Retinal pigment epithelial cell (primary cell): ENCODE data around the gene AGGF1.

Experiments
- DNase-seq: peaks from one replicate; pipeline ENCODE4 v3.0.0-alpha.2; 2010; ENCODE audit warnings: low read depth
- H3K4me3 ChIP-seq: 2 replicates; pipeline ENCODE4 v1.5.1; 2011; ENCODE audit warnings: mild to moderate bottlenecking, low read length, control low read depth, moderate library complexity
- TF ChIP-seq, protein P1 (sequence below): conservative IDR thresholded peaks from 2 replicates; pipeline ENCODE4 v1.5.1; 2011; ENCODE audit warnings: low read depth, low read length, control low read depth, inconsistent platforms

Gene AGGF1

DNA sequence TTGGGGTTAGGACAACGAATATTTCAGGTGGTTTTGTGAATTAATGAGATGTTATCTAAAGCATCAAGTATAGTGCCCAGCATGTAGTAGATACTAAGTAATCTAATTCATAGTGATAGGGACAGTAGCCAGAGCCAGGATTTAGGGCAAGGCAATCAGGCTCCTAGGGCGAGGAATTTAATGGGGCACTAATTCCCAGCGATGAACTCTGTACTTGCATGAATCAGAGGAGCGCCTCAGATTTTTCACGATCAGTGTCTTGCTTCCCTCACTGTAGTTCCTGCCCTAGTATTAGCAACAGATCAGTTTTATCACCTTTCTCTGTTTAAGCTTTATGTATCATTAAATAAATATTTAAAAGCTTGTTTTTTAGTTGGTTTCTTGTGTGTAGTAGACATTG is 3.1 kb downstream of the AGGF1 start:
- no peak overlapping the region for H3K4me3 ChIP-seq
- no peak for DNase-seq
- TF ChIP-seq, protein P1, sequence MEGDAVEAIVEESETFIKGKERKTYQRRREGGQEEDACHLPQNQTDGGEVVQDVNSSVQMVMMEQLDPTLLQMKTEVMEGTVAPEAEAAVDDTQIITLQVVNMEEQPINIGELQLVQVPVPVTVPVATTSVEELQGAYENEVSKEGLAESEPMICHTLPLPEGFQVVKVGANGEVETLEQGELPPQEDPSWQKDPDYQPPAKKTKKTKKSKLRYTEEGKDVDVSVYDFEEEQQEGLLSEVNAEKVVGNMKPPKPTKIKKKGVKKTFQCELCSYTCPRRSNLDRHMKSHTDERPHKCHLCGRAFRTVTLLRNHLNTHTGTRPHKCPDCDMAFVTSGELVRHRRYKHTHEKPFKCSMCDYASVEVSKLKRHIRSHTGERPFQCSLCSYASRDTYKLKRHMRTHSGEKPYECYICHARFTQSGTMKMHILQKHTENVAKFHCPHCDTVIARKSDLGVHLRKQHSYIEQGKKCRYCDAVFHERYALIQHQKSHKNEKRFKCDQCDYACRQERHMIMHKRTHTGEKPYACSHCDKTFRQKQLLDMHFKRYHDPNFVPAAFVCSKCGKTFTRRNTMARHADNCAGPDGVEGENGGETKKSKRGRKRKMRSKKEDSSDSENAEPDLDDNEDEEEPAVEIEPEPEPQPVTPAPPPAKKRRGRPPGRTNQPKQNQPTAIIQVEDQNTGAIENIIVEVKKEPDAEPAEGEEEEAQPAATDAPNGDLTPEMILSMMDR = no peak

DNA sequence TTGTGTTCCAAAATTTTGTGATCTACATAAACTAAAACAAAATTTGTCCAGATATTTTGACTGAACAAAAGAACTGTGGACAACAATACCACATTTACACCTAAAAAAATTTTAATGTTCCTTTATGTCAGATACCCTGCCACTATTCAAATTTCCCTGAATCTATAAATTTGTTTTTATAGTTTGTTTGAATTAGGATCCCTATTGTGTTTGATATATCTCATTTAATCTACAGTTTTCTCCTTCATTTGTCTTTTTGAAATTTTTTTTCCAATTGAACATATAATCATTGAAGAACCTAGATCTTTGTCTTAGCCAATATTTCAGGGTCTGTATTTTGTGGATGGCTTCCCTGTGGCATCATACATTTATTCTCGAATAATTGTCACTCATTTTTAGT is 5.7 kb downstream of the AGGF1 start:
- TF ChIP-seq, protein P1 = no peak
- no peak for DNase-seq
- no peak overlapping the region for H3K4me3 ChIP-seq

DNA sequence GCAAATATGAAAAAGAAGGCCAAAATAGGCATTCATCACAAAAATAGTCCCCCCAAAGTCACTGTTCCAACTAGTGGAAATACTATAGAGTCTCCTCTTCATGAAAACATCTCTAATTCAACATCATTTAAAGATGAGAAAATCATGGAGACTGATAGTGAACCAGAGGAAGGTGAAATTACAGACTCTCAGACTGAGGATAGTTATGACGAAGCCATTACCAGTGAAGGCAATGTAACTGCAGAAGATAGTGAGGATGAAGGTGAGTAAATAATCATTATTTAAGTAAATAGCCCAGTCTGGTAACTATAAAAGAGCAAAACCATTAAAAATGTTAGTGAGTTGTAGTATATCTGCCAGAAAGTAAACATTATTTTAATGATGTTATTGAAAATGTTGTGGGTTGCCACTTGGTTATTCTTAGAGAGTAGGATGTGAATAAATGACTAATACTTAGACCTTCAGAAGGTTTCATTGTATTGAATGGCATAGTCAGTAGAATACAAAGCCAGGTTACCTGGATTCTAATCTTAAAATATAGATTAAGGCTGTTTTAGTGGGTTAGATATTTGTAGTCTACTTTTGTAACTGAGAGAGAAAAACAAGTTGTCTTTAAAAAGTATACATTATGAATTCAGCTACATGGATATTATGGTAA is 16.3 kb downstream of the AGGF1 start:
- DNase-seq = no peak
- no peak overlapping the region for H3K4me3 ChIP-seq
- TF ChIP-seq, protein P1 = no peak

DNA sequence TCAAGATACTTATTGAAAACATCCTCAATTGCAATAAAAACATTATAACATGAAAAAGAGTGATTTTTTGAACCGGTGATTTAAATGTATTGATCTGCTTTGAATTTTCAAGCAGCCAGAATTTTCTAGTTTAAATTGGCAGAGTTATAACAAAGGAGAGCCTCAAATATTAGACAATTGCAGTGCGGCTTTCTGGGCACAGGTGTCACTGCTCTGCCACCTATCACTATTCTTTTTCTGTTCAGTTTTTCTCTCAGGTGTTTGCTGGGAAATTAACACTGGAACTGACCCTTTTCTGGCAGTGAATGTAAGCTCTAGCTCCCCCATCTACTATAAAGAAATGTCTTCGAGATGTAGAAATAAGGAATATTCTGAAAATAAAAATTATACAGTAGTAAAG is 33.8 kb downstream of the AGGF1 start:
- no peak for DNase-seq
- TF ChIP-seq, protein P1 = no peak
- no peak overlapping the region for H3K4me3 ChIP-seq

DNA sequence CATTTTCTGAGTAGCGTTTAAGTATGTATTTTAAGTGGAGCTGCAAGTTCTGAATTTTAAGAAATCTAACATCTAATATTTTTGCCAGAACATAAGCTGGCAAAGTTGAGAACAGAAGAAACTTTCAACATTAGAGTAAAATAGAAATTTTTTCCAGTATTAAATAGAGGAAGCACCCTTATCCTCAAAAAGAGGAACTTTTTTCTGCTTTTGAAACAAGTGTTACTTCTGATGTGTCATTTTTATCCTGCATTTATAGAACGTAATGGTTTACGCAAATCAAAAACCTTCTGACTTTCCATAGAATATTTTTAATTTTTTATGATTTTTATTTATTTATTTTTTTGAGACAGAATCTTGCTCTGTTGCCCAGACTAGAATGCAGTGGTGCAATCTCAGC is 35.1 kb downstream of the AGGF1 start:
- TF ChIP-seq, protein P1 = no peak
- H3K4me3 ChIP-seq = no peak overlapping the region
- no peak for DNase-seq

DNA sequence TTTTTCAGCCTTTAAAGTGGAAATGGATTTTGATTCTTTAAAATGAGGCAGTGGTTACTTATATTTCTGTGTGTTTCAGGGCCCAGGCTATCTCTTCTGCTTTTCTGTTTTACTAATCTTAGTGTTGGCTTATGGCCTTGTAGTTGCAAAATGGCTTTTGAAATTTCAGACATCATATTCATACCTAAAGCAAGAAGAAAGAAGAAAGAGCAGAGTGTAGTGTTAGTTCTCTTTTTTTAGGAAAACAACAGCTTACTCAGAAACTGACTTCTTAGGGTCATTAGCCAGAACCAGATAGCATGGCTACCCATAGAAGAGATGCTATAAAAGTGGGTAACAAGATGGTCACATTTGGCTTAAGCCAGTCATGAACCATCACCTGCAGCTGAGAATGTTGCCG is 36.0 kb downstream of the AGGF1 start:
- no peak for DNase-seq
- TF ChIP-seq, protein P1 = no peak
- no peak overlapping the region for H3K4me3 ChIP-seq

DNA sequence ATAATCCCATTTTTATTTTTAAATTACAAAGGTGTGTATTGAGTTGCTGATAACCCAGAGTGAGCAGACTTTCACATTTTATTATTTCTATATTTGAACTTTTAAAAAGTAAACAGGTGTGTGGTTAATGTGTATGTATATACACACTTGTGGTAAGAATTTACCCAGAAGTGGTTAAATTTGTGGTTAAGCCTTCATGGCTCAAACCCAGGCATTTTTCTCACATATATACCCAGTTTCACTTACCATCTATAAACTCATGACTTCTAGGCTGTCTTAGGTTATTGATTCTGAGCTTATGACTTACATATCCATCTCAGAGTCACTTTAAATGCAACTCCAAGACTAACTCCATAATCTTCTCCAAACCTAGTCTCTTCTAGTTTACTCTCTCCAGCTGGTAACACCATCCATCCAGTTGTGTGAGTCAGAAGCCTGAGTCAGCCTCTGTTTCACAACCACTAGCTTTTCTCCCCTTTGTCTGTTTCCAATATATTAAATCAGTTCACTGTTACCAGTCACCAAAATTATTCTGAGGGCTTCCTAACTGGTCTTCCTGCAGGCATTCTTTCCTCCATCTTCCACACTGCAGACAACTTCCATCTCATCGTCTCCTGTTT is 36.7 kb downstream of the AGGF1 start:
- TF ChIP-seq, protein P1 = no peak
- DNase-seq = no peak
- no peak overlapping the region for H3K4me3 ChIP-seq
